Measurements from ENCODE around the gene DUS4L. TPM values are rescaled to one million over a fixed set of nuclear protein-coding genes. Genes with fewer than 3 reads are reported as not detected.

The DUS4L gene
- total RNA-seq (2021) (10.0 to 15.3 TPM (median 10.4 TPM) in 3 replicates), Bru-seq, nascent RNA (percentile 86 among the genes with signal in this experiment)
- long read RNA-seq, experiment 1, transcript DUS4L-201 (8 exons, 2,220 nt) = major isoform, 8 of 33 reads
- long read RNA-seq, experiment 1, partial matches to known transcripts = 7 of 33 reads
- long read RNA-seq, experiment 1, other reads (novel, unspliced or antisense) = 18 of 33 reads
- long read RNA-seq, experiment 2, partial matches to known transcripts = 3 of 11 reads
- long read RNA-seq, experiment 2, other reads (novel, unspliced or antisense) = 7 of 11 reads
- long read RNA-seq, experiment 3, transcript DUS4L-201 (8 exons, 2,220 nt) = major isoform, 10 of 50 reads
- long read RNA-seq, experiment 3, partial matches to known transcripts = 13 of 50 reads
- long read RNA-seq, experiment 3, other reads (novel, unspliced or antisense) = 27 of 50 reads

- no peaks in the 10 kb centered on the region for H3K27me3 Mint-ChIP-seq (ENCODE audit: low read depth)
- POLR2A ChIA-PET = interaction anchor here (0.6 to 1.9 kb wide), 3 partner anchors 16 to 397 kb away, joined by 3 to 9 read pairs (median 6); partner anchors contain the start of genes BCAP29 and CBLL1
- no peaks in the 10 kb centered on the region for H3K9me3 Mint-ChIP-seq
- CTCF ChIA-PET = interaction anchor here (0.5 to 1.9 kb wide), 4 partner anchors 97 to 396 kb away, joined by 3 to 6 read pairs (median 3); partner anchors contain the start of gene SLC26A4
- peaks cover 22% of the 10 kb centered on the region for H3K4me1 Mint-ChIP-seq
- peak within 1 kb of the TSS; percentile 92 for H3K4me3 Mint-ChIP-seq
- H3K36me3 Mint-ChIP-seq = peaks cover 6% of the 10 kb centered on the region
- ATAC-seq (peak; percentile 94), DNase-seq (ENCODE audit: low spot score) (peak; percentile 85)
- H3K27ac Mint-ChIP-seq = peak within 1 kb of the TSS; percentile 78
- 0 out of 2 replicates have a peak, but pooled peaks have one; percentile 36 for TF ChIP-seq RELA (CRISPR knock-in tag; IDR thresholded peaks at IDR 0.05; ENCODE audit: borderline replicate concordance)
- peak; percentile 83 for TF ChIP-seq ZNF232 (CRISPR knock-in tag; IDR thresholded peaks at IDR 0.05)
- no peak for TF ChIP-seq STAT6 (CRISPR knock-in tag; conservative IDR thresholded peaks at IDR 0.05; ENCODE audit: low read depth)
- TF ChIP-seq TCF7 (CRISPR knock-in tag; IDR thresholded peaks at IDR 0.05; ENCODE audit: low read depth) = peak; percentile 62; the same call in 1 of the 2 replicates
- peak; percentile 75 for TF ChIP-seq ETV6 (CRISPR knock-in tag; IDR thresholded peaks at IDR 0.05)
- TF ChIP-seq TP53 (CRISPR knock-in tag; IDR thresholded peaks at IDR 0.05) = no peak
- peak; percentile 89; the same call in 1 of the 2 replicates for TF ChIP-seq ARID4B (CRISPR knock-in tag; IDR thresholded peaks at IDR 0.05; ENCODE audit: borderline replicate concordance)
- TF ChIP-seq FOXP4 (CRISPR knock-in tag; IDR thresholded peaks at IDR 0.05) = peak; percentile 92
- TF ChIP-seq NFATC4 (CRISPR knock-in tag; IDR thresholded peaks at IDR 0.05) = no peak
- TF ChIP-seq CBFB (CRISPR knock-in tag; IDR thresholded peaks at IDR 0.05; ENCODE audit: low read depth) = no peak
- TF ChIP-seq ZNF219 (CRISPR knock-in tag; IDR thresholded peaks at IDR 0.05; ENCODE audit: borderline replicate concordance) = no peak
- peak; percentile 98 for TF ChIP-seq CREM (CRISPR knock-in tag; IDR thresholded peaks at IDR 0.05)
- TF ChIP-seq TEAD1 (CRISPR knock-in tag; IDR thresholded peaks at IDR 0.05) = 0 out of 2 replicates have a peak, but pooled peaks have one; percentile 49
- TF ChIP-seq MAX (CRISPR knock-in tag; IDR thresholded peaks at IDR 0.05) = peak; percentile 79
- TF ChIP-seq HMGXB4 (CRISPR knock-in tag; IDR thresholded peaks at IDR 0.05) = peak; percentile 84
- peak; percentile 82 for TF ChIP-seq E2F5 (CRISPR knock-in tag; IDR thresholded peaks at IDR 0.05)
- peak; percentile 96 for TF ChIP-seq FOXK1 (CRISPR knock-in tag; IDR thresholded peaks at IDR 0.05)
- TF ChIP-seq FOXP1 (CRISPR knock-in tag; IDR thresholded peaks at IDR 0.05; ENCODE audit: borderline replicate concordance) = peak; percentile 93
- TF ChIP-seq E2F1 (CRISPR knock-in tag; IDR thresholded peaks at IDR 0.05) = peak; percentile 46; the same call in 1 of the 2 replicates
- peak; percentile 83; the same call in 1 of the 2 replicates for TF ChIP-seq SMAD3 (CRISPR knock-in tag; IDR thresholded peaks at IDR 0.05; ENCODE audit: borderline replicate concordance)
- TF ChIP-seq HMGA2 (CRISPR knock-in tag; IDR thresholded peaks at IDR 0.05) = no peak
Measured at GRCh38 chr7:107563775-107564552, at the start of gene DUS4L, which contains the start of gene COG5. TSS of gene DUS4L (plus strand) at chr7:107563971. CDS start at chr7:107567071, 3,100 bp downstream. TSS of gene COG5 (minus strand) at chr7:107563920. CDS start at chr7:107563896, 24 bp downstream.
